GM23338 (cell line): ENCODE measurements around the gene AGR2. TPM values are rescaled to one million over a fixed set of nuclear protein-coding genes. Genes with fewer than 3 reads are reported as not detected.

ENCODE experiments used
- ATAC-seq: fragments of 200-7000 bp; cut with Tn5 transposase; 3 replicates; pipeline ENCODE4 v1.9.1; 2020
- DNase-seq: peaks from one replicate; pipeline ENCODE4 v3.0.0-alpha.2; 2015; ENCODE audit warnings: low spot score
- H2AFZ ChIP-seq: fragments of 200-600 bp; sonication (generic); 2 replicates; pipeline ENCODE4 v1.8.0; 2016; ENCODE audit warnings: antibody characterized with exemption, mild to moderate bottlenecking, moderate library complexity
- H3F3A ChIP-seq: fragments of 200-600 bp; sonication (generic); replicated peaks from 2 replicates; pipeline ENCODE4 v1.8.0; 2017; ENCODE audit warnings: antibody characterized with exemption, mixed run types, low read depth
- H3K27ac ChIP-seq: fragments of 200-600 bp; sonication (generic); 2 replicates; pipeline ENCODE4 v1.6.1; 2016; ENCODE audit warnings: low read depth
- H3K27me3 ChIP-seq: fragments of 200-600 bp; sonication (generic); 2 replicates; pipeline ENCODE4 v1.8.0; 2016; ENCODE audit warnings: mild to moderate bottlenecking, mixed run types, moderate library complexity; ENCODE audit not compliant: insufficient read depth
- H3K36me3 ChIP-seq: fragments of 200-600 bp; sonication (generic); 2 replicates; pipeline ENCODE4 v1.8.0; 2016; ENCODE audit warnings: mild to moderate bottlenecking; ENCODE audit not compliant: insufficient read depth
- H3K4me1 ChIP-seq: fragments of 200-600 bp; sonication (generic); 2 replicates; pipeline ENCODE4 v1.8.0; 2016; ENCODE audit warnings: mild to moderate bottlenecking, moderate library complexity; ENCODE audit not compliant: insufficient read depth
- H3K4me2 ChIP-seq: fragments of 200-600 bp; sonication (generic); 2 replicates; pipeline ENCODE4 v1.7.1; 2017; ENCODE audit warnings: mixed run types
- H3K4me3 ChIP-seq: fragments of 200-600 bp; sonication (generic); 2 replicates; pipeline ENCODE4 v1.6.1; 2016; ENCODE audit warnings: mixed run types
- H3K79me2 ChIP-seq: fragments of 200-600 bp; sonication (generic); replicated peaks from 2 replicates; pipeline ENCODE4 v1.8.0; 2017; ENCODE audit warnings: mild to moderate bottlenecking; ENCODE audit not compliant: insufficient read depth
- H3K9me2 ChIP-seq: fragments of 200-600 bp; sonication (generic); 2 replicates; pipeline ENCODE4 v1.8.0; 2017; ENCODE audit not compliant: insufficient read depth
- H4K20me1 ChIP-seq: fragments of 200-600 bp; sonication (generic); replicated peaks from 2 replicates; pipeline ENCODE4 v1.8.0; 2017; ENCODE audit warnings: mild to moderate bottlenecking; ENCODE audit not compliant: insufficient read depth
- H3K27ac Mint-ChIP-seq: 2 replicates; pipeline ENCODE4 v1.8.0; 2020; ENCODE audit warnings: inconsistent platforms, mild to moderate bottlenecking, moderate library complexity, mixed read lengths
- H3K27me3 Mint-ChIP-seq: 3 replicates; pipeline ENCODE4 v1.8.0; 2022; ENCODE audit warnings: low read depth, mild to moderate bottlenecking, moderate library complexity, mixed read lengths, inconsistent platforms; ENCODE audit not compliant: insufficient read depth, poor library complexity
- H3K36me3 Mint-ChIP-seq: 3 replicates; pipeline ENCODE4 v1.8.0; 2021; ENCODE audit warnings: low read depth, mild to moderate bottlenecking, inconsistent platforms, moderate library complexity, mixed read lengths
- H3K4me1 Mint-ChIP-seq: 3 replicates; pipeline ENCODE4 v1.8.0; 2020; ENCODE audit warnings: mild to moderate bottlenecking, inconsistent platforms, mixed read lengths
- H3K4me3 Mint-ChIP-seq: 3 replicates; pipeline ENCODE4 v1.8.0; 2021; ENCODE audit warnings: moderate library complexity, mild to moderate bottlenecking, inconsistent platforms, mixed read lengths
- H3K9me3 Mint-ChIP-seq: 3 replicates; pipeline ENCODE4 v1.8.0; 2020; ENCODE audit warnings: moderate library complexity, mild to moderate bottlenecking, inconsistent platforms, mixed read lengths
- CREB1 ChIP-seq: fragments of 250-450 bp; sonication (Bioruptor Pico); IDR thresholded peaks from 2 replicates; pipeline ENCODE4 v1.5.0; 2020; ENCODE audit warnings: low read depth, mild to moderate bottlenecking, moderate library complexity
- CTCF ChIP-seq, 2 experiments: fragments of 200-600 bp in 1 of 2; sonication (generic) in 1 of 2; conservative IDR thresholded peaks; 2 replicates each; pipeline versions ENCODE4 v1.5.1 to v1.6.1; 2016 to 2017; ENCODE audit warnings: antibody characterized with exemption in 2 of 2, low read depth in 2 of 2, mild to moderate bottlenecking in 2 of 2, moderate library complexity in 1 of 2
- ETS1 ChIP-seq: IDR thresholded peaks from 2 replicates; pipeline ENCODE4 v1.6.1; 2016; ENCODE audit warnings: antibody characterized with exemption
- EZH2 ChIP-seq: fragments of 200-600 bp; sonication (generic); IDR thresholded peaks from one replicate; pipeline ENCODE4 v1.8.0; 2017; ENCODE audit warnings: antibody characterized with exemption, mild to moderate bottlenecking, low read depth; ENCODE audit not compliant: unreplicated experiment
- EZH2phosphoT487 ChIP-seq: fragments of 200-600 bp; sonication (generic); IDR thresholded peaks from one replicate; pipeline ENCODE4 v1.8.1; 2018; ENCODE audit warnings: antibody characterized with exemption; ENCODE audit not compliant: unreplicated experiment
- JUNB ChIP-seq: IDR thresholded peaks from one replicate; pipeline ENCODE4 v1.6.1; 2016; ENCODE audit warnings: antibody characterized with exemption; ENCODE audit not compliant: unreplicated experiment
- NANOG ChIP-seq: IDR thresholded peaks from 2 replicates; pipeline ENCODE4 v1.6.1; 2016; ENCODE audit warnings: antibody characterized with exemption, borderline replicate concordance
- POLR2AphosphoS5 ChIP-seq: IDR thresholded peaks from 2 replicates; pipeline ENCODE4 v1.6.1; 2016; ENCODE audit warnings: antibody characterized with exemption, low read depth
- REST ChIP-seq: IDR thresholded peaks from one replicate; pipeline ENCODE4 v1.6.1; 2018; ENCODE audit warnings: antibody characterized with exemption; ENCODE audit not compliant: unreplicated experiment
- STAT1 ChIP-seq: IDR thresholded peaks from one replicate; pipeline ENCODE4 v1.6.1; 2016; ENCODE audit warnings: antibody characterized with exemption; ENCODE audit not compliant: unreplicated experiment
- ZNF114 ChIP-seq: fragments of 250-450 bp; sonication (Bioruptor Pico); IDR thresholded peaks from 2 replicates; pipeline ENCODE4 v1.5.0; 2020; ENCODE audit warnings: mild to moderate bottlenecking, moderate library complexity
- ZNF331 ChIP-seq: fragments of 250-450 bp; sonication (Bioruptor Pico); IDR thresholded peaks from 2 replicates; pipeline ENCODE4 v1.5.0; 2020; ENCODE audit warnings: low read depth, mild to moderate bottlenecking, moderate library complexity
- ZNF462 ChIP-seq: fragments of 250-450 bp; sonication (Bioruptor Pico); IDR thresholded peaks from 2 replicates; pipeline ENCODE4 v1.5.0; 2020; ENCODE audit warnings: mild to moderate bottlenecking, moderate library complexity
- polyA plus RNA-seq: library from polyadenylated mRNA; unstranded; fragments of >200 nt; fragmentation: Nextera tagmentation; extraction: Ambion mirVana; gene quantifications from 2 replicates; pipeline ENCODE4 v1.2.1, GENCODE V29; 2016
- total RNA-seq: library from RNA; depleted of rRNA; stranded (reverse); fragments of >200 nt; shearing (Covaris generic); gene quantifications from 2 replicates; pipeline ENCODE4 v1.2.3, GENCODE V29; 2014

AGR2 gene
- total and polyA plus RNA-seq, 2 experiments from 2014 or later, result not detected

GRCh38 chr7:16753102-16753931 is 51.5 kb downstream of the AGR2 start, which contains the start of gene TSPAN13:
TSS of gene TSPAN13 (plus strand) at chr7:16753755. CDS start at chr7:16753968, 213 bp downstream.
- H3F3A ChIP-seq, result no peaks in the 10 kb centered on the region
- H3K27me3 Mint-ChIP-seq, result peaks cover 9% of the 10 kb centered on the region
- ATAC-seq (peak; percentile 93), DNase-seq (peak; percentile 97)
- peaks cover 14% of the 10 kb centered on the region for H4K20me1 ChIP-seq
- peak within 1 kb of the TSS; percentile 34; the same call in 1 of the 2 replicates for H3K27ac ChIP-seq
- peaks cover 26% of the 10 kb centered on the region; the same call in 2 of the 3 replicates for H3K4me1 Mint-ChIP-seq
- H2AFZ ChIP-seq, result peak within 1 kb of the TSS; percentile 96
- no peak for TF ChIP-seq ZNF114 (CRISPR knock-in tag)
- no peak for TF ChIP-seq ZNF462 (CRISPR knock-in tag)
- peak; percentile 72 for TF ChIP-seq CREB1 (CRISPR knock-in tag)
- no peak for TF ChIP-seq ETS1
- TF ChIP-seq POLR2AphosphoS5, result peak; percentile 63
- TF ChIP-seq EZH2, result no peak
- no peak for TF ChIP-seq JUNB
- no peak for TF ChIP-seq EZH2phosphoT487
- TF ChIP-seq CTCF (conservative IDR thresholded peaks at IDR 0.05; ENCODE audit: low read depth in 2 of 2), result no peak
- TF ChIP-seq NANOG, result no peak
- no peak for TF ChIP-seq REST
- TF ChIP-seq STAT1, result no peak
- no peak for TF ChIP-seq ZNF331
- H3K27me3 ChIP-seq, result peaks cover 13% of the 10 kb centered on the region
- H3K9me2 ChIP-seq, result no peaks in the 10 kb centered on the region
- peak within 1 kb of the TSS; percentile 95 for H3K4me2 ChIP-seq
- peak within 1 kb of the TSS; percentile 89 for H3K4me3 Mint-ChIP-seq
- no peaks in the 10 kb centered on the region; the same call in 2 of the 3 replicates for H3K9me3 Mint-ChIP-seq
- H3K27ac Mint-ChIP-seq, result peak within 1 kb of the TSS; percentile 85; the same call in 1 of the 2 replicates
- H3K79me2 ChIP-seq, result peaks cover 39% of the 10 kb centered on the region
- H3K4me1 ChIP-seq, result peaks cover 21% of the 10 kb centered on the region
- H3K36me3 Mint-ChIP-seq, result no peaks in the 10 kb centered on the region; the same call in 2 of the 3 replicates
- no peaks in the 10 kb centered on the region for H3K36me3 ChIP-seq
- peak within 1 kb of the TSS; percentile 86 for H3K4me3 ChIP-seq
